ENCODE data around the gene KCTD17.

- TF ChIP-seq CEBPB (IDR thresholded peaks at IDR 0.05), result no peak
- TF ChIP-seq YY1 (IDR thresholded peaks at IDR 0.05; ENCODE audit: low read depth), result no peak
- TF ChIP-seq REST (IDR thresholded peaks at IDR 0.05; ENCODE audit: low read depth), result no peak
Observed at GRCh38 chr22:37028692-37029674, 22.6 kb upstream of the KCTD17 start.

Data from Ishikawa (cell line).